ENCODE results near the gene AKAP13.

The AKAP13 gene

GRCh38 chr15:85545185-85545584 is 164.8 kb downstream of the AKAP13 start:
- DNase-seq: no peak

- DNase-seq: no peak
These were observed 165.3 kb downstream of the AKAP13 start for GRCh38 chr15:85545752-85546151.

GRCh38 chr15:85547386-85547785 is 167.0 kb downstream of the AKAP13 start:
- no peak for DNase-seq

GRCh38 chr15:85550283-85550682 is 169.9 kb downstream of the AKAP13 start:
- DNase-seq: no peak

- DNase-seq: no peak
These were observed 170.9 kb downstream of the AKAP13 start for GRCh38 chr15:85551221-85551832.

GRCh38 chr15:85554852-85555521 is 174.6 kb downstream of the AKAP13 start:
- no peak for DNase-seq

- no peak for DNase-seq
These were observed 175.6 kb downstream of the AKAP13 start for GRCh38 chr15:85555875-85556617.

- no peak for DNase-seq
These were observed 176.2 kb downstream of the AKAP13 start for GRCh38 chr15:85556618-85556895.

- DNase-seq: no peak
These were observed 177.0 kb downstream of the AKAP13 start for GRCh38 chr15:85557385-85557784.

- DNase-seq: no peak
These were observed 178.4 kb downstream of the AKAP13 start for GRCh38 chr15:85558848-85559247.

GRCh38 chr15:85559530-85559929 is 179.1 kb downstream of the AKAP13 start:
- no peak for DNase-seq

GRCh38 chr15:85562824-85563223 is 182.4 kb downstream of the AKAP13 start:
- no peak for DNase-seq

- no peak for DNase-seq
These were observed 182.9 kb downstream of the AKAP13 start for GRCh38 chr15:85563328-85563727.

GRCh38 chr15:85563731-85564130 is 183.3 kb downstream of the AKAP13 start:
- DNase-seq: no peak

- no peak for DNase-seq
These were observed 184.3 kb downstream of the AKAP13 start for GRCh38 chr15:85564686-85565085.

- no peak for DNase-seq
These were observed 187.9 kb downstream of the AKAP13 start for GRCh38 chr15:85568261-85568808.

- no peak for DNase-seq
These were observed 189.9 kb downstream of the AKAP13 start for GRCh38 chr15:85570336-85570735.

- no peak for DNase-seq
These were observed 191.4 kb downstream of the AKAP13 start for GRCh38 chr15:85571780-85572179.

GRCh38 chr15:85576392-85576791 is 196.0 kb downstream of the AKAP13 start:
- no peak for DNase-seq

- DNase-seq: no peak
These were observed 198.7 kb downstream of the AKAP13 start for GRCh38 chr15:85578941-85579701.

- no peak for DNase-seq
These were observed 199.7 kb downstream of the AKAP13 start for GRCh38 chr15:85579957-85580694.

- DNase-seq: no peak
These were observed 200.5 kb downstream of the AKAP13 start for GRCh38 chr15:85580879-85581278.

GRCh38 chr15:85581495-85581894 is 201.1 kb downstream of the AKAP13 start:
- DNase-seq: no peak

All from 8988T (cell line).